Measurements from ENCODE around the gene GTPBP4. TPM values are rescaled to one million over a fixed set of nuclear protein-coding genes. Genes with fewer than 3 reads are reported as not detected.

Gene GTPBP4
- total and polyA plus RNA-seq, 11 donors = 13.3 to 52.0 (median 28.8) TPM

- WGBS, 4 donors = 90 to 92% (median 91%) methylated on average over 12 of the region's 12 CpGs
- intact Hi-C loops (cut with DNase I) = no loop called here
- Histone ChIP-seq H3K4me3 (no peak overlapping the region), H3K27me3 (no peaks in the 10 kb centered on the region), H3K36me3 (peaks cover 0 to 15% (median 9%) of the 10 kb centered on the region in 9 donors), H3K4me1 (peaks cover 0 to 5% (median 0%) of the 10 kb centered on the region in 12 donors), H3K27ac (no peak overlapping the region), H3K9me3 (no peaks in the 10 kb centered on the region)
- TF ChIP-seq, protein P1, sequence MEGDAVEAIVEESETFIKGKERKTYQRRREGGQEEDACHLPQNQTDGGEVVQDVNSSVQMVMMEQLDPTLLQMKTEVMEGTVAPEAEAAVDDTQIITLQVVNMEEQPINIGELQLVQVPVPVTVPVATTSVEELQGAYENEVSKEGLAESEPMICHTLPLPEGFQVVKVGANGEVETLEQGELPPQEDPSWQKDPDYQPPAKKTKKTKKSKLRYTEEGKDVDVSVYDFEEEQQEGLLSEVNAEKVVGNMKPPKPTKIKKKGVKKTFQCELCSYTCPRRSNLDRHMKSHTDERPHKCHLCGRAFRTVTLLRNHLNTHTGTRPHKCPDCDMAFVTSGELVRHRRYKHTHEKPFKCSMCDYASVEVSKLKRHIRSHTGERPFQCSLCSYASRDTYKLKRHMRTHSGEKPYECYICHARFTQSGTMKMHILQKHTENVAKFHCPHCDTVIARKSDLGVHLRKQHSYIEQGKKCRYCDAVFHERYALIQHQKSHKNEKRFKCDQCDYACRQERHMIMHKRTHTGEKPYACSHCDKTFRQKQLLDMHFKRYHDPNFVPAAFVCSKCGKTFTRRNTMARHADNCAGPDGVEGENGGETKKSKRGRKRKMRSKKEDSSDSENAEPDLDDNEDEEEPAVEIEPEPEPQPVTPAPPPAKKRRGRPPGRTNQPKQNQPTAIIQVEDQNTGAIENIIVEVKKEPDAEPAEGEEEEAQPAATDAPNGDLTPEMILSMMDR (IDR thresholded peaks at IDR 0.05) = no peak
- TF ChIP-seq POLR2A (IDR thresholded peaks at IDR 0.05) = no peak
- DNase-seq = no peak
- ATAC-seq = no peak
Observed at GRCh38 chr10:1024103-1024502, 35.9 kb downstream of the GTPBP4 start.

GRCh38 chr10:1025683-1026082, 37.4 kb downstream of the GTPBP4 start, which contains the start of gene IDI2:
IDI2 (minus strand) TSS chr10:1025859; CDS start chr10:1024723, 1,136 bp downstream.
- ATAC-seq (no peak), DNase-seq (no peak)
- TF ChIP-seq POLR2A (IDR thresholded peaks at IDR 0.05) = no peak
- TF ChIP-seq, protein P1 (IDR thresholded peaks at IDR 0.05) = no peak
- Histone ChIP-seq H3K27me3 (no peaks in the 10 kb centered on the region), H3K27ac (peak within 1 kb of the TSS in 10 of 12 donors; percentile 35 to 81 (median 64)), H3K4me1 (peaks cover 0 to 5% (median 0%) of the 10 kb centered on the region in 12 donors), H3K9me3 (no peaks in the 10 kb centered on the region), H3K36me3 (no peaks in the 10 kb centered on the region), H3K4me3 (no peak within 1 kb of the TSS)
- WGBS, 4 donors = 64 to 75% (median 68%) methylated on average over 1 of the region's 1 CpG
- intact Hi-C loops (cut with DNase I) = no loop called here

DNA sequence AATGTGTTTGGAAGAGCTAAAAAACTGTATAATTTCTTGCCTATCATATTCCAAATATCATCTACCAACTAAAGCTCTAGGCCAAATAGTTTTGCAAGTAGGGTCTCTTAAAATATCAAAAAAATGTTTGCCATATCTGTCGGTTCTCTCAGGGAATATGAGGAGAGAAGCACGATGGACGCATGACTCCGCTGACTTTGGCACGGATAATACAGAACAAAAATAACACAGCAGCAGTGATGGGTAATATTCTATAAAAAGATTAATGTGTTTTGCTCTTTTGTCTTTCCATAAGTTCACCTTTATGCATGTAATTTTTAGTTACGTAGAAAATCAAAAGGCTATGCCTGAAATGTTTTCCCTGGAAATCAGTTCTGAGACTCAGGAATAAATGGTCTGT, 38.3 kb downstream of the GTPBP4 start:
- TF ChIP-seq, protein P1 (IDR thresholded peaks at IDR 0.05) = no peak
- TF ChIP-seq POLR2A (IDR thresholded peaks at IDR 0.05) = no peak
- no peak for DNase-seq
- no peak overlapping the region for H3K4me3 ChIP-seq
- H3K9me3 ChIP-seq = no peaks in the 10 kb centered on the region
- H3K27me3 ChIP-seq = no peaks in the 10 kb centered on the region
- 50 to 66% (median 53%) methylated on average over 6 of the region's 6 CpGs for WGBS, 4 donors
- peak overlapping the region in 10 of 12 donors; percentile 35 to 81 (median 64) for H3K27ac ChIP-seq
- peak in 3 of 4 donors; percentile 62 to 68 (median 63) for ATAC-seq
- intact Hi-C loops (cut with DNase I) = no loop called here
- H3K4me1 ChIP-seq = peaks cover 0 to 5% (median 0%) of the 10 kb centered on the region in 12 donors
- H3K36me3 ChIP-seq = no peaks in the 10 kb centered on the region

DNA sequence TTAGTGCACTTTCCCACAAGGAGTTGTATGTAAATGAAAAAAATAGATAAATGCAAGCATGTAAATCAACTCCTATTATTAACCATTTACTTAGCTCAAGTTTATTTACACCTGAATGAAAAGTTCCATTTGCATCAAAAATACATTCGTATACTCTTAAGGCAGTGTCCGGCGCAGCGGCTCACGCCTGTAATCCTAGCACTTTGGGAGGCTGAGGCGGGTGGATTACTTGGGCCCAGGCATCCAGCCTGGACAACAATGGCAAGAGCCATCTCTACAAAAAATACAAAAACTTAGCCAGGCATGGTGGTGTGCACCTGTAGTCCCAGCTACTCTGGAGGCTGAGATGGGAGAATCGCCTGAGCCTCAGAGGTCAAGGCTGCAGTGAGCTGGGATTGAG, 41.6 kb downstream of the GTPBP4 start:
- 96 to 97% (median 96%) methylated on average over 7 of the region's 7 CpGs for WGBS, 4 donors
- H3K27ac ChIP-seq = no peak overlapping the region
- peaks cover 0 to 16% (median 0%) of the 10 kb centered on the region in 12 donors for H3K4me1 ChIP-seq
- ATAC-seq (no peak), DNase-seq (no peak)
- intact Hi-C loops (cut with DNase I) = no loop called here
- no peak overlapping the region for H3K4me3 ChIP-seq
- TF ChIP-seq, protein P1 (IDR thresholded peaks at IDR 0.05) = no peak
- TF ChIP-seq POLR2A (IDR thresholded peaks at IDR 0.05) = no peak
- H3K36me3 ChIP-seq = no peaks in the 10 kb centered on the region
- H3K9me3 ChIP-seq = no peaks in the 10 kb centered on the region
- no peaks in the 10 kb centered on the region for H3K27me3 ChIP-seq
